ENCODE results near the gene STAM. TPM values are rescaled to one million over a fixed set of nuclear protein-coding genes. Genes with fewer than 3 reads are reported as not detected.

STAM gene
- total RNA-seq, 2 donors from 2014 or later, result 7.3 to 15.5 TPM

GRCh38 chr10:17740668-17741067 is 96.7 kb downstream of the STAM start:
- 75 to 86% methylated on average over 1 of the region's 1 CpG for WGBS, 2 donors
- no peak overlapping the region for H3K4me3 ChIP-seq
- DNase-seq (no peak), ATAC-seq (no peak)
- peaks cover 17% of the 10 kb centered on the region for H3K4me1 ChIP-seq
- no peaks in the 10 kb centered on the region for H3K36me3 ChIP-seq (replicated peaks in 1 of 2; ENCODE audit: insufficient read depth in 1 of 2, low read depth in 2 of 2)
- TF ChIP-seq CTCF (IDR thresholded peaks at IDR 0.05) (no peak), POLR2A (IDR thresholded peaks at IDR 0.05) (no peak)
- no peaks in the 10 kb centered on the region for H3K9me3 ChIP-seq
- H3K27me3 ChIP-seq, result no peaks in the 10 kb centered on the region
- H3K27ac ChIP-seq, result no peak overlapping the region
- intact Hi-C loops (cut with DNase I), result no loop called here

GRCh38 chr10:17742918-17743317 is 99.0 kb downstream of the STAM start:
- no peak for TF ChIP-seq POLR2A (IDR thresholded peaks at IDR 0.05)
- peak; percentile 74 to 97 (median 89) for TF ChIP-seq CTCF (IDR thresholded peaks at IDR 0.05)
- 16% methylated on average over 14 of the region's 14 CpGs for WGBS, 2 donors
- no peaks in the 10 kb centered on the region for H3K36me3 ChIP-seq (replicated peaks in 1 of 2; ENCODE audit: insufficient read depth in 1 of 2, low read depth in 2 of 2)
- H3K27ac ChIP-seq, result no peak overlapping the region
- H3K27me3 ChIP-seq, result no peaks in the 10 kb centered on the region
- no peaks in the 10 kb centered on the region for H3K9me3 ChIP-seq
- intact Hi-C loops (cut with DNase I), result no loop called here
- peaks cover 13% of the 10 kb centered on the region for H3K4me1 ChIP-seq
- no peak for ATAC-seq
- peak; percentile 54 to 74 (median 64) for DNase-seq
- no peak overlapping the region for H3K4me3 ChIP-seq

- TF ChIP-seq CTCF (IDR thresholded peaks at IDR 0.05) (no peak), POLR2A (IDR thresholded peaks at IDR 0.05) (no peak)
- 78 to 88% methylated on average over 3 of the region's 3 CpGs for WGBS, 2 donors
- intact Hi-C loops (cut with DNase I), result no loop called here
- Histone ChIP-seq H3K36me3 (replicated peaks in 1 of 2; ENCODE audit: insufficient read depth in 1 of 2, low read depth in 2 of 2) (no peaks in the 10 kb centered on the region), H3K4me1 (peaks cover 16% of the 10 kb centered on the region), H3K4me3 (no peak overlapping the region), H3K9me3 (no peaks in the 10 kb centered on the region), H3K27me3 (no peaks in the 10 kb centered on the region), H3K27ac (no peak overlapping the region)
- ATAC-seq (no peak), DNase-seq (no peak)
Measured at GRCh38 chr10:17743437-17743836, 99.5 kb downstream of the STAM start.

- intact Hi-C loops (cut with DNase I), result no loop called here
- H3K36me3 ChIP-seq (replicated peaks in 1 of 2; ENCODE audit: insufficient read depth in 1 of 2, low read depth in 2 of 2), result no peaks in the 10 kb centered on the region
- H3K4me1 ChIP-seq, result peaks cover 16% of the 10 kb centered on the region
- DNase-seq (no peak), ATAC-seq (no peak)
- H3K4me3 ChIP-seq, result no peak overlapping the region
- no peak overlapping the region for H3K27ac ChIP-seq
- TF ChIP-seq POLR2A (IDR thresholded peaks at IDR 0.05) (no peak), CTCF (IDR thresholded peaks at IDR 0.05) (no peak)
- WGBS, 2 donors, result 61 to 74% methylated on average over 6 of the region's 6 CpGs
- no peaks in the 10 kb centered on the region for H3K27me3 ChIP-seq
- H3K9me3 ChIP-seq, result no peaks in the 10 kb centered on the region
Measured at GRCh38 chr10:17744341-17744861, 100.5 kb downstream of the STAM start.

- H3K27me3 ChIP-seq, result no peaks in the 10 kb centered on the region
- H3K36me3 ChIP-seq (replicated peaks in 1 of 2; ENCODE audit: insufficient read depth in 1 of 2, low read depth in 2 of 2), result no peaks in the 10 kb centered on the region
- TF ChIP-seq POLR2A (IDR thresholded peaks at IDR 0.05), result no peak
- no peak for TF ChIP-seq CTCF (IDR thresholded peaks at IDR 0.05)
- WGBS, 2 donors, result 81 to 82% methylated on average over 10 of the region's 10 CpGs
- ATAC-seq (peak; percentile 67), DNase-seq (peak; percentile 21 to 53 (median 45))
- intact Hi-C loops (cut with DNase I), result loop anchor here (5.0 kb wide), 1 partner anchor 141 kb away; no protein-coding TSS in a partner anchor
- peaks cover 10% of the 10 kb centered on the region for H3K4me1 ChIP-seq
- no peaks in the 10 kb centered on the region for H3K9me3 ChIP-seq
- no peak overlapping the region for H3K27ac ChIP-seq
- no peak overlapping the region for H3K4me3 ChIP-seq
Measured at GRCh38 chr10:17747883-17748550, 104.1 kb downstream of the STAM start.
